Panc1 (cell line): ENCODE data around the gene PRF1.

Experiments used
- SIN3A ChIP-seq: IDR thresholded peaks from 2 replicates; pipeline ENCODE4 v1.6.1; 2012; ENCODE audit warnings: low read depth, mild to moderate bottlenecking, low read length, moderate library complexity, borderline replicate concordance; ENCODE audit not compliant: insufficient read depth
- TF ChIP-seq, protein P1 (sequence below): fragments of 450-650 bp; IDR thresholded peaks from 2 replicates; pipeline ENCODE4 v1.5.1; 2017; ENCODE audit warnings: mild to moderate bottlenecking

DNA sequence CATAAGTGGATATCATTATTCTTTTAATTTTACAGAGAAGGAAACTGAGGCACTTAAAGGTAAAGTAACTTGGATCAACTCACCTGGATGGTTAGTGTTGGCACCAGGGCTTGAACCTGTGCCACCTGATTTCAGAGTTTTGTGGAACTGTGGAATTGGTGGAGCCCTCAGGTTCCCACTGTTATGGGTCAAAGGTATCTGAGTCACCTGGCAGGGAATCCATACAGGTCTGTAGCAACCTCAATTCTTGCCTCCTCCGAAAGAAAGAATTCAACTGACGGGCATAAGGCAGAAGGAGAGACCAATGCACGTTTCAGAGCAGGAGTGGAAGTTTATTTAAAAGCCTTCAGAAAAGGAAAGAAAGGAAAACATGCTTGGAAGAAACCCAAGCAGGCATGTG is 44.5 kb upstream of the PRF1 start:
- no peak for TF ChIP-seq SIN3A
- TF ChIP-seq, protein P1, sequence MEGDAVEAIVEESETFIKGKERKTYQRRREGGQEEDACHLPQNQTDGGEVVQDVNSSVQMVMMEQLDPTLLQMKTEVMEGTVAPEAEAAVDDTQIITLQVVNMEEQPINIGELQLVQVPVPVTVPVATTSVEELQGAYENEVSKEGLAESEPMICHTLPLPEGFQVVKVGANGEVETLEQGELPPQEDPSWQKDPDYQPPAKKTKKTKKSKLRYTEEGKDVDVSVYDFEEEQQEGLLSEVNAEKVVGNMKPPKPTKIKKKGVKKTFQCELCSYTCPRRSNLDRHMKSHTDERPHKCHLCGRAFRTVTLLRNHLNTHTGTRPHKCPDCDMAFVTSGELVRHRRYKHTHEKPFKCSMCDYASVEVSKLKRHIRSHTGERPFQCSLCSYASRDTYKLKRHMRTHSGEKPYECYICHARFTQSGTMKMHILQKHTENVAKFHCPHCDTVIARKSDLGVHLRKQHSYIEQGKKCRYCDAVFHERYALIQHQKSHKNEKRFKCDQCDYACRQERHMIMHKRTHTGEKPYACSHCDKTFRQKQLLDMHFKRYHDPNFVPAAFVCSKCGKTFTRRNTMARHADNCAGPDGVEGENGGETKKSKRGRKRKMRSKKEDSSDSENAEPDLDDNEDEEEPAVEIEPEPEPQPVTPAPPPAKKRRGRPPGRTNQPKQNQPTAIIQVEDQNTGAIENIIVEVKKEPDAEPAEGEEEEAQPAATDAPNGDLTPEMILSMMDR, result no peak
